Activated CD4-positive, alpha-beta T cell treated with anti-CD3 and anti-CD28 coated beads for 48 hours (primary cell): ENCODE measurements around the gene OSBPL8.

ENCODE experiments used
- DNase-seq: peaks from one replicate; pipeline ENCODE4 v3.0.0-alpha.2; 2020

OSBPL8 gene

GRCh38 chr12:76462668-76463224, 96.8 kb downstream of the OSBPL8 start:
- DNase-seq: no peak

DNA sequence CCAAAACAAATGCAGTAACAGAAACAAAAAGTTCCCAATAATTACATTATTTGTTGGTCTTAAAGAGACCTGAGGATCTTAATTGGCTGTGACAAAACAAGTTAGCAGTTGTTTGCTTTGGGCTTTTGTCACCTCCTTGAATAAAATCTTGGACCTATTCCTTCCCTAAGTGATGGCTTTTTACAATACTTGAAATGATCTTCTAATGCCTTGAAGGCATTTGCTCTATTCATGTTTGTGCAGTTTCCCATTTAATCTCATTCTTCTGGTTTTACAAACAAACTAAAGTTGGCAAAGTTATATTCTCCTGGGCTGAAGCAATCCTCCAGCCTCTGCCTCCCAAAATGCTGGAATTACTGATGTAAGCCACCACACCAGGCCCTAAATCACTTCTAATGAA, 98.8 kb downstream of the OSBPL8 start:
- no peak for DNase-seq

DNA sequence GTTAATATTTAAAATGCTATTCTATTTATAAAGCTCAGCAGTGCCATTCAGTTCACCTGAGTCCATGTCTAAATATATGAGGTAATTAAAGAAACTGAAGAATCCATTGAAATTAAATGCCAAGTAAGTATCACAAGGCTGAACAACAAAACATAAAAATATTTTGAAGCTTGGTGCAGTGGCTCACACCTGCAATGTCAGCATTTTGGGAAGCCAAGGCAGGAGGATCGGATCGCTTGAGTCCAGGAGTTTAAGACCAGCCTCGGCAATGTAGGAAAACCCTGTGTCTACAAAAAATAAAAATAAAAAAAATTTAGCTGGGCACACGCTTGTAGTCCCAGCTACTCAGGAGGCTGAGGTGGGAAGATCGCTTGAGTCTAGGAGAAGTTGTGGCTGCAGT, 101.8 kb downstream of the OSBPL8 start:
- no peak for DNase-seq

DNA sequence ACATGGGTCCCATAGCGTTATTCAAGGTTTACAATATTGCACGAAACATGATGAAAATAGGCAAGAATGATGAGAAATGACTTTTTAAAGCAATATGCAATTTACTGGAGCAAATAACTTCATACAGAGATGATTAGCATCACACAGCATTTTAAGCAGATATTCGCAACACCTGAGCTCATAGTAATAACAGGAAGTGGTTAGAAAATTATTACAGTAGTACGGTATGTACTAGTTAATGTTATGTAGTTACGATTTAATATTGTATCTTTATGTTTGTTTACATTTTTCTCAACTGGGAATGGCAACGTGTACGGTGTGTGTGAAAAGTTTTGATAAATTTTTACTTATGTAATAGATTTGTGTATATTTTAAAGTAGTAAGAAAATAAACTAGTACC, 102.6 kb downstream of the OSBPL8 start:
- DNase-seq: no peak

- peak; percentile 30 for DNase-seq
Observed at GRCh38 chr12:76455582-76456345, 103.8 kb downstream of the OSBPL8 start.

DNA sequence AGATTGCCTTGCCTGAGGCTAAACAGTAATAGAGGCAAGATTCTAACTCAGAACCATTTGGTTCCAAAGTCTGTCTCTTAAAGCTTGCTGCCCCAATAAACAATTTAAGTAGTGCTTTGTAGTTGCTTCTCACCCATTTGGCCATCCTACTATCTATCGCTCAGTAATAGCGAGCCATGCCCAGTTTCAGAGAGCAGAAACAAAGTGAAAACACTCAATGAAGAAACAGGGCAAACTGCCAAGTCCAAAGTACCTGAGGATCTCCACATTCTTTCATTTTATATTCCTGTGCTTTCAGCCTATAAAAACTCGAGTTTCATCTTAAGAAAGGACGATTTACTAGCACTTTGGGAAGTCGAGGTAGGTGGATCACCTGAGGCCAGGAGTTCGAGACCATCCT, 108.0 kb downstream of the OSBPL8 start:
- no peak for DNase-seq

GRCh38 chr12:76450690-76451089, 108.9 kb downstream of the OSBPL8 start:
- no peak for DNase-seq

GRCh38 chr12:76449993-76450392, 109.6 kb downstream of the OSBPL8 start:
- DNase-seq: no peak

GRCh38 chr12:76449583-76449982, 110.0 kb downstream of the OSBPL8 start:
- DNase-seq: no peak

GRCh38 chr12:76449016-76449415, 110.6 kb downstream of the OSBPL8 start:
- DNase-seq: no peak

- no peak for DNase-seq
Observed at GRCh38 chr12:76446090-76446489, 113.5 kb downstream of the OSBPL8 start.

- no peak for DNase-seq
Observed at GRCh38 chr12:76445462-76445861, 114.1 kb downstream of the OSBPL8 start.

DNA sequence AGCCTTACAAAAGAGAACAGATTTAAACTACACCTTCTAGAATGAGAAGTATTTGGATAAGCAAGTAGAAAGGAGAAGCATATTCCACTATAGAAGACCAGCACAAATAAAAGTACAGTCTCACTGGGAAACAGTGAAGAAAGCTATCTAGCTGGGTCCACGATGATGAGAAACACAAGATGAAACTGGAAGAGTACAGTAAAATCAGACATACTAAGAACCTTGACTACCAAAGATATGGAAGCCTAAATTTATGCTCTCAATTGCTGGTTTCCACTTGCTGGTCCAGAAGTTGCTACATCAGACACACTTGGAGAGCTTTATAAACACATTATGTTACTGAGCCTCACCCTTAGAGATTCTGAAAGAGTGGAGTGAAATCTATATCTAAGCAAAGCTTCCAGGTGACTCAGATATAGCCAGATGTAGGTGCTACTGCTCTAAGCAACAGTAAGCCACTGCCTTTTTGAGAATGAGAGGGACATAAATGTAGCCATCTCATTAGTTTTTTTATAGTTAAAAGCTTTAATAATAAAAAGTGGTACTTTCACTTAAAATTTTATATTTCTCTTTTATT, 115.1 kb downstream of the OSBPL8 start:
- DNase-seq: no peak

DNA sequence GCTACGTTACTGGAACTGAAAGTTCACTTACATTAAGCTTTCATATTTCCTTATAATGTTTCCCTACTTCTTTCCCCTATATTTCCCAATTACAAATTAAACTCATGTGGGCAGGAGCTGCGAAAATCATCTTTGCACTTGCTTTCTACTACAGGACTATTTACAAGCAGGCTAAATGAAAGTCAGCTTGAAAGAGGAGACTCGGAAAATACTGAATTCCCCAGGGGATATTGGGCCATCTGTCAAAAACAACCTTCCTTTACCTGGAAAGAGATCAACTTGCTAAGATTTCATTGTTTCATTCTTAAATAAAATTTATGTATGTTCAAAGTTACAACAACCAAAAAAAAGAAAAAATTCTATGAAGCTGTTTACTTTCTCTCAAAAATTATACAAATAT, 118.6 kb downstream of the OSBPL8 start:
- DNase-seq: no peak

- no peak for DNase-seq
Observed at GRCh38 chr12:76432733-76433132, 126.8 kb downstream of the OSBPL8 start.

DNA sequence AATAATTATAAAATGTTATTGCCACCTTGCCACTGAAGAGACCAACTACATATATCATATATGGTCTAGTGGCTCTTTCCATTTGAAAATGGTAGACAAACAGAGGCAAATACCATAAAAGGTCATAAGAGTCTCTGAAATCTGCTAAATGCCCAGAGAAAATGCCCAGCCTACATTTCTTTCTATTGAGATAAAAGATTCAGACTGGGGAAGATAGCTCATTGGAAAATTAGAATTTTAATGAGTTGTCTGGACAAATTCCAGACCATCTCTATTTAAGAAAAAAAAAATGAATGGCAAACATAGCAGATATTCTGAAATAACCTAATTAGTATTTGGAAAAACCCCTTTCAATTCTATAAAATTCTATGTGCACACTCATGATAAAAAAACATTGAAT, 131.5 kb downstream of the OSBPL8 start:
- no peak for DNase-seq

DNA sequence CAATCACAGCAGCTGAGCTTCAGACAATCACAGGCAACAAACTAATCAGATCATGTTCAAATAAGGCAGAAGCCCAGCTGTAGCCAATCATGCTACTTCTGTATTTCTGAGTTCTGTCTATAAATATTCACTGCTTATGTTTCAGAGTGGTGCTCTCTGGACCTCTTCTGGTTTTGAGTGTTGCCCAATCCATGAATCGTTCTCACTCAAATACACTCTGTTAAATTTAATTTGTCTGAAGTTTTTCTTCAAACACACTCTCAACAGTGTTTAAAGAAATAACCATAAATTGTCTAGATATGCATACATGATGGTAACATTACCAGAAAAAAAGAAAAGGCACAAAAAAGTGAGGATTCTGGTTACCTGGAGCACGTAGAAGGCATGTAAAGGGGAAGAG, 133.4 kb downstream of the OSBPL8 start:
- DNase-seq: no peak

- no peak for DNase-seq
Observed at GRCh38 chr12:76424941-76425340, 134.6 kb downstream of the OSBPL8 start.

GRCh38 chr12:76422543-76423438, 136.8 kb downstream of the OSBPL8 start:
- DNase-seq: no peak

DNA sequence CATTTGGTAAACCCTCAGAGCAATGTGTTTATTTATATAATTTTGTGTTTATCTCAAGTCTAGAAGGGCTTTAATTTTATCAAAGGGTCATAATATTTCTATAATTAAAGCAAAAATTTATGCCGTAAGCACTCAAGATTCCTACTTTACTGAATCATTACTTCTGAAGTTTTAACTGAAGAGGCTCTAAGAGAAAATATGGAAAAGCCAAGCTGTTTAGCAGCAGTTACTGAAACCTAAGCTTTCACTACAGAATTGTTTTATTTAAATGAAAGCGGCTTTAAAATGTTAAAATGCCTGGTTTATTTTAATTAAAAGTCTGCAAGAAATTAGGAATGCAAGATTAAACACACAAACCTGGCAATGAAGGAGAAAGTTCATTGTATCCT, 137.4 kb downstream of the OSBPL8 start:
- no peak for DNase-seq

DNA sequence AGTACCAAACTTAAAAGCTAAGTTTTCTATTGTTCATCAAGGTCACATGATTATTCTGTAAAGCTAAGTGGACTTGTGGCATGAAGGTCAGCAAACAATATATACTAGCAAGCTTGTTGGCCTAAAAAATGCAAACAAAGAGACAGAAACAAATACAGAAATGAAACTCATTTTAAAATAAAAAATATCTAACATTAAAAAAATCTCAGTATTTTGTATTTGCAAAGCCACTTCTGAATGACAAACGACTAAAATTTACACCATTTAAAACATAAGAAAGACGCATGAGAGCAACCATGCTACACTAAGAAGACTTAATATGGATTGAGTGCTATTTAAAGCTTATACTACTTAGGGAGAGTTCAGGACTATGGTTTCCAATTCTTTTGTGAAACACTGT, 138.5 kb downstream of the OSBPL8 start:
- DNase-seq: no peak

- DNase-seq: no peak
Observed at GRCh38 chr12:76420222-76420621, 139.3 kb downstream of the OSBPL8 start.

GRCh38 chr12:76417116-76417515, 142.5 kb downstream of the OSBPL8 start:
- no peak for DNase-seq

DNA sequence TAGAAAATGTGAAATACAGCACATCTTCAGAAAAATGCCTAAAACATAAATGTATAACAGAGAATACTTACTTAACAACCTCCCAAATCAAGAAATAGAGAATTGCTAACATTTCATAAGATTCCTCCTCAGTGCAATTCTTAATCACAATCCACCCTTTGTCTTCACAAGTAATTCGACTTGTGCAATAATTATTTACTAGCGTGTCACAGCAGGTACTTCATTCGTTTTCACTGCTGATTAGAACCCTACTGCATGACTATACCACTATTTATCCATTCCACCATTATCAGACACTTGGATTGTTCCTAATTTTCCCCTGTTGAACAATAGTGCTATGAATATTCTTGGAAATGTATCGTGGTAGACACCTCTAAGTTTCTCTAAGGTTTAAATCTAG, 146.4 kb downstream of the OSBPL8 start:
- no peak for DNase-seq
